ENCODE results near the gene TFDP1.

Gene TFDP1

GRCh38 chr13:113653264-113654174 lies 69.0 kb downstream of the TFDP1 start:
- DNase-seq: no peak

- no peak for DNase-seq
Observed at GRCh38 chr13:113654175-113654560, 69.6 kb downstream of the TFDP1 start.

DNA sequence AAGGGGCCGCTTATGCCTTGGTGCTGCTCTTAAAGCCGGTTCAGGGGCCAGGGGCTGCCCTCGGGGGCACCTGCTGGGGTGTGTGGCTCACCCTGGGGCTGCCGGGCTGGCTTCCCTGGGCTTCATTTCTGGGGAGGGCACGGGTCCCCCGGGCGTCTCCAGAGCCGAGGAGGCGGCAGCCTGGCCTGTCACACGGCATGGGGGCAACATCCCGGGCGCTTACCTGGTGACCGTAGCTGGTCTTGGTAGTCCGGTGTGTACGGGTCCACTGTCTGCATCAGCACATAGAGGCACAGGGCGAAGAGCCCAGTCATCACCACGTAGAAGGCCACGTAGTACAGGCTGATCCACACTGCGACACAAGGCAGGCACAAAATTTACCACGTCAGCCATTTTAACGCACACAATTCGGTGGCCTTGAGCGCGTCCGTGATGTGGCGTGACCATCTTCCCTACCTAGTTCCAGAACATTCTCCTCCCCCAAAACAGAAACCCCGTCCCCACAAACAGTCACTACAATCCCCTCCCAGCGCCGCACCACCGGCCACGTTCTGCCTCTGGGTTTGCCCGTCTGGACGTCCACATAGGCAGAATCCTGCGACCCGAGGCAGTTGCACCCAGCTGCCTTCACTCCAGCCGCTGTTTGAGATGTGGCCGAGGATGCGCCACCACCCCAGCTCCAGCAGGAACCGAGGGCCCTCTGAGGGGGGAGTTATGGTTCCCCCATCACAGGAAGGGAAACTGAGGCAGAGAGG lies 70.2 kb downstream of the TFDP1 start:
- DNase-seq: no peak

GRCh38 chr13:113655346-113656002 lies 70.9 kb downstream of the TFDP1 start:
- no peak for DNase-seq

- no peak for DNase-seq
Observed at GRCh38 chr13:113656003-113656588, 71.5 kb downstream of the TFDP1 start.

- DNase-seq: no peak
Observed at GRCh38 chr13:113656831-113657671, 72.5 kb downstream of the TFDP1 start.

DNA sequence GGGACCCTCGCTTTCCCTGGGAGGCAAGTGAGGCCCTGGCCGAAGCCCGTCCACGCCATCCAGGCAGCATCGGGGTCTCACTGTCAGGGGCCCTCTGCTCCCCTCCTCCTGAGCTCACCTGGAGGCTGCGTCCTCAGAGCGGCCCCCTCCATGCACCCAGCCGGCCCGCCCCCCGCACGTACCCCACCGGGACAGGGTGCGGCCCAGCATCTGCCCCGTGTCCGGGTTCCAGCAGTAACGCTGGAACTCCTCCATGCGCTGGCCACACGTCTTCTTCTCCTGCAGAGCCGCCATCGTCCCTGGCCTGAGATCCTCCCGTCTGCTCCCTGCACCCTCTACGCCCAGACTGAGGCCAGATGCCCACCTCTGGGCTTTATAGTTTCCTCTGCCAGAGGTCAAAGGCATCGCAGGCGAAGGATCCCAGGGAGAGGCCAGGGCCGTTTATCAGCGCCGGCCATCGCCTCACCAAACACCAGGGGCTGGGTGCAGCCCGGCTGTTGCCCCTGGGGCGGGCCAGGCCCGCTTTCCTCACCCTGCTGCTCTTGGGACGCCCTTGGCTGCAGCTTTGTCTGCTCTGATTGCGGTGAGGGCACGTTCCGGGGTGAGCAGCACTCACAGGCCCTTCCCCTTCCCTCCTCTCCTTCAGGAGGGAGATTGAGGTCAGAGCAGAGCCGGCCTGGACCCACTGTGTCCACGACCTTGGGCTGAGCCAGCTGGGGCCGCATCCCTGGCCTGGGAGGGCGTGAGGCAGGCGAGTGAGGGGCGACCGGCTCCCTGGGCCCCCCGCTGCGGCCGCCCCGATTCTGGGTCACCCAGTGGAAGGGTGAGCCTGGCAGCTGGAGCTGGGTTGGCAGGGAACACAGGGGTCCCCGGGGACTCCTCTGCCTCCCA lies 73.5 kb downstream of the TFDP1 start, which contains the start of gene ATP4B:
Gene ATP4B (minus strand): TSS at position 348 of the 891 bp plus-strand sequence. CDS start 54 bp downstream, at position 294.
- DNase-seq: no peak

DNA sequence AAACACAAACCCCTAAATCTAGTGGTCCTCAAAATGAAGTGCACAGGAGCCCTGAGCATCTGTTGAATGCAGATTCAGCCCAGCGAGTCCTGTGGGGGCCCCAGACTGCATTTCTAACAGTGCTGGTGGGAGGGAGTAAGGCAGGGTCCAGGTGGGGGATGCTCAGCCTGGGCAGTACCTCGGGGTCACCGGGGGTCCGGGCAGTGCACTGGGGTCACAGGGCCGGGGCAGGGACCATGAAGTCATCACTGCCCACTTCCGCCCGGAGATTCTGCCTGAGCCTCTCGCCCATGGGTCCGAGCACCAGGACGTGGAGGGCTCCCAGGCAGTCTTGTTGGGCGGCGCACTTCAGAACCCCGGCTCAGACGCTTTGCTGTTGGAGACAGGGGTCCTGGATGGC lies 74.3 kb downstream of the TFDP1 start:
- DNase-seq: no peak

GRCh38 chr13:113659337-113659736 lies 74.8 kb downstream of the TFDP1 start:
- no peak for DNase-seq

GRCh38 chr13:113660066-113660465 lies 75.5 kb downstream of the TFDP1 start:
- no peak for DNase-seq

GRCh38 chr13:113661509-113661908 lies 77.0 kb downstream of the TFDP1 start:
- DNase-seq: no peak

GRCh38 chr13:113663934-113664333 lies 79.4 kb downstream of the TFDP1 start:
- DNase-seq: no peak

DNA sequence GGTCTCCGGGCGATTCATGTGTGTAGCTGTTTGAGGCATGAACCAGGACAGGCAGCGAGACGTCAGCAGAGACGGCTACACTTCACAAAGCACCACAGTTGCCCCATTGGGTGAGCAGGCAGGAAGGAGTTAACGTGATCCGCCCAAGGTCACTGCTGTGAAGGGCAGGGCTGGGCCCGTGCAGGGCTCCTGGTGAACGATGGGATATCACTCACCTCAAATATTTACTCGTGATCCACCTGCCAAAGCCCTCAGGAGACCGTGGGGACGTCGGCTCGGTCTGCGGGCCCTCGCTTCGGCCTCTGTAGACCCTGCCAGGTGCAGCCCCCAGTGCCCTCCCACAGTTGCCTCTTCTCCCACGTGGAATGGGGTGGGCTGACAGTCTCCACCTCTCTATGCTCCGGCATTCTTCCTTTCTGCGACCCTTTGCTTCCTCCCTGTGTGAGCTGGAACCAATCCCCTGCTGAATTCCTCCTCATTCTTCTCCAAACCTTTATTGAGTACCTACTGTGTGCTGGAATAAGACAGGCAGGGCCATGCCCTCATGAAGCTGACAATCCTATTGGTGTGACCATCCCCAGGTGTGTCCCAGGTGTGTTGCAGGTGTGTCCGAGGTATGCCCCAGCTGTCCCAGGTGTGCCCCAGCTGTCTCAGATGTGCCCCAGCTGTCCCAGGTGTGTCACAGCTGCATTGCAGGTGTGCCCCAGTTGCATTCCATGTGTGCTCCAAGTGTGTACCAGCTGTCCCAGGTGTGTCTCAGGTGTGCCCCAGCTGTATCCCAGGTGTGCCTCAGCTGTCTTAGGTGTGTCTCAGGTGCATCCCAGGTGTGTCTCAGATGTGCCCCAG lies 80.4 kb downstream of the TFDP1 start:
- no peak for DNase-seq

DNA sequence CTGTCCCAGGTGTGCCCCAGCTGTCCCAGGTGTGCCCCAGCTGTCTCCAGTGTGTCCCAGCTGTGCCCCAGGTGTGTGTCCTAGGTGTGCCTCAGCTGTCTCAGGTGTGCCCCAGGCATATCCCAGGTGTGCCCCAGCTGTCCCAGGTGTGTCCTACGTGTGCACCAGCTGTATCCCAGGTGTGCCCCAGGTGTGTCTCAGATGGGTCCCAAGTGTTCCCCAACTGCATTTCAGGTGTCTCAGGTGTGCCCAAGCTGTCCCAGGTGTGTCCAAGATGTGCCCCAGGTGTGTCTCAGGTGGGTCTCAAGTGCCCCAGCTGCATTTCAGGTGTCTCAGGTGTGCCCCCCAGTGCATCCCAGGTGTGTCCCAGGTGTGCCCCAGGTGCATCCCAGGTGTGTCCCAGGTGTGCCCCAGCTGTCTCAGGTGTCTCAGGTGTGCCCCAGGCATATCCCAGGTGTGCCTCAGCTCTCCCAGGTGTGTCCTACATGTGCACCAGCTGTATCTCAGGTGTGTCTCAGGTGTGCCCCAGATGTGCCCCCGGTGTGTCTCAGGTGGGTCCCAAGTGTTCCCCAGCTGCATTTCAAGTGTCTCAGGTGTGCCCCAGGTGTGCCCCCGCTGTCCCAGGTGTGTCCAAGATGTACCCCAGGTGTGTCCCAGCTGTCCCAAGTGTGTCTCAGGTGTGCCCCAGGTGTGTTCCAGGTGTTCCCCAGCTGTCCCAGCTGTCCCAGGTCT lies 81.2 kb downstream of the TFDP1 start:
- no peak for DNase-seq

GRCh38 chr13:113666329-113666670 lies 81.7 kb downstream of the TFDP1 start:
- no peak for DNase-seq

GRCh38 chr13:113666951-113667701 lies 82.6 kb downstream of the TFDP1 start, which contains the start of gene GRK1:
GRK1 (plus strand) TSS chr13:113667219; CDS start chr13:113667387, 168 bp downstream.
- no peak for DNase-seq

DNA sequence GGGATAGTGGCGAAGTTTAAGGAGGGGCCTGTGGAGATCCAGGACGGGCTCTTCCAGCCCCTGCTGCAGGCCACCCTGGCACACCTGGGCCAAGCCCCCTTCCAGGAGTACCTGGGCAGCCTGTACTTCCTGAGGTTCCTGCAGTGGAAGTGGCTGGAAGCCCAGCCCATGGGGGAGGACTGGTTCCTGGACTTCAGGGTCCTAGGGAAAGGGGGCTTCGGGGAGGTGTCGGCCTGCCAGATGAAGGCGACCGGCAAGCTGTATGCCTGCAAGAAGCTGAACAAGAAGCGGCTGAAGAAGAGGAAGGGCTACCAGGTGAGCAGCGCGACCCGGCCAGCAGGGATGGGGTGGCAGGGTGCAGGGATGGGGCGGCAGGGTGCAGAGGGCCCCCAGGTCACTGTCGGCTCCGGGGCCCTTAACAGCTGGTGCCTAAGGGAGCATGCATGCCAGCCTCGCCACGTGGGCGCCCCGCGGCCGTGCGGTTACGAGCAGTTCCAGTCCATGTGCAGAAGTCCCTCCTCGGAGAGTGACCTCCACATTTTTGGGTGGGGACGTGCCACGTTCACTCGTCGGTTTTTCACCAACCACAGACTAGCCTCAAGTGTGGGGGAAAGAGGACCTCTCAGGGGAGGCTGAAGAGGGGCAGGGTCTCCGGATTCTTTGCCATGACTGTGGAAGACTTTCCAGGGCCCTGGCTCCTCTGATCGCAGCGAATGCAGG lies 83.4 kb downstream of the TFDP1 start:
- no peak for DNase-seq

GRCh38 chr13:113668491-113668971 lies 84.0 kb downstream of the TFDP1 start:
- no peak for DNase-seq

Data from hematopoietic multipotent progenitor cell treated with erythropoietin and hydrocortisone succinate and interleukin-3 and kit ligand, for 8 days (in vitro differentiated cells).